ENCODE data around the gene RHOBTB3.
"Not testable (repeated sequence)": the region's sequence is repeated elsewhere in the genome, so short reads cannot be mapped to it uniquely, and the experiment has no call there.

The RHOBTB3 gene

DNA sequence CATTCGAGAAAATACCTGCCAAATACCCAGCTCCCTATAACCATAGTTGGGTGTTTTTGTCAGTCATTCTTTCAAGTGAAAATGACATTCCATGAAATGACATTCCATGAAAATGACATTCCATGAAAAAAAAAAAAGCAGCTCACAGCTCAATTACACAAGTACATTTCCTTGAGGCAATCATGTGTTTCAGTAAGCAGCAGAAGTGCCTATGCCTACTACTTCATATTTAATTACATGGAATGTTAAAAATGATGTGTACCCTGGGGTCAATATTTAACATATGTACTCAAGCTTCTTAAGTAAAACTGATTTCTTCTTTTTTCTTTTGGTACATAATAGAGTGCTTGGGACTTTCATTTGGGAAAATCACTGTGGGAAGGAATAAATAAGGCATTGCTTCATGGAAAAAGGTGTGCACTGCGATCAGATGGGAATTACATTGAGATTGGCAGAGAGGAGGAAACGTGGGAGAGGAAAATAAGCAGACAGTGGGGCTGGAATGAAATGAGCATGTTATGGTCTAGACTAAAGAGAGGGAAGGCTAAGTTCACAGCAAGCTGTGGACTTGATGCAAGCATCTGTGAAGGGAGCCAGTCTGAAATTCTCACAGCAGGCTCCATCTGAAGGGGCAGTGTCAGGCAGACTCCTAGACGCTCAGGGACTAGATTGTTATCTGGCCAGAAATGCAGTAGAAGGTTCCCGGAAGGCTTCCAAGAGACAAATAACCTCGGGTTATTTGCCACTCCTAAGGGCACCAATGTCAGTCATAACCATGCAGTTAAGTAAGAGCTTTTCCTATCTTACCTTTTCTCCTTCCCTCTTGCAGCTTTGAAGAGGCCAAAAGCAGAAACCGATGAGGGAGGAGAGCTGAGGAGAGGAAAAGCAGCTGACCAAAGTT, 33.1 kb upstream of the RHOBTB3 start:
- Histone ChIP-seq H3K27ac (ENCODE audit: insufficient read depth in 1 of 2, low read depth in 1 of 2, low read length in 2 of 2, poor library complexity in 1 of 2, severe bottlenecking in 2 of 2) (no peak overlapping the region), H3K4me3 (ENCODE audit: control insufficient read depth in 1 of 7, extremely low read depth in 1 of 7, insufficient read depth in 4 of 7, low read depth in 2 of 7, low read length in 6 of 7) (no peak overlapping the region), H3K4me1 (ENCODE audit: control extremely low read depth in 1 of 4, control insufficient read depth in 4 of 4, insufficient read depth in 4 of 4, low read length in 3 of 4) (no peaks in the 10 kb centered on the region), H3K9me3 (ENCODE audit: control extremely low read depth in 1 of 5, control insufficient read depth in 4 of 5, insufficient read depth in 2 of 5, low read depth in 1 of 5, low read length in 4 of 5) (no peaks in the 10 kb centered on the region), H3K36me3 (ENCODE audit: control insufficient read depth in 4 of 4, insufficient read depth in 4 of 4, low read length in 3 of 4) (no peaks in the 10 kb centered on the region), H3K27me3 (replicated peaks in 2 of 5; ENCODE audit: control insufficient read depth in 4 of 5, insufficient read depth in 5 of 5, low read length in 4 of 5) (no peaks in the 10 kb centered on the region)
- ChIA-PET CTCF (interaction anchor here (0.6 to 1.3 kb wide), 6 partner anchors 9 to 86 kb away, joined by 3 to 6 read pairs (median 3); no protein-coding TSS in a partner anchor), POLR2A (interaction anchor here (0.6 to 0.8 kb wide), 2 partner anchors 26 to 77 kb away, joined by 3 read pairs; no protein-coding TSS in a partner anchor)
- WGBS (ENCODE audit: insufficient coverage) = 84% methylated on average over 5 of the region's 7 CpGs
- no peak for DNase-seq

DNA sequence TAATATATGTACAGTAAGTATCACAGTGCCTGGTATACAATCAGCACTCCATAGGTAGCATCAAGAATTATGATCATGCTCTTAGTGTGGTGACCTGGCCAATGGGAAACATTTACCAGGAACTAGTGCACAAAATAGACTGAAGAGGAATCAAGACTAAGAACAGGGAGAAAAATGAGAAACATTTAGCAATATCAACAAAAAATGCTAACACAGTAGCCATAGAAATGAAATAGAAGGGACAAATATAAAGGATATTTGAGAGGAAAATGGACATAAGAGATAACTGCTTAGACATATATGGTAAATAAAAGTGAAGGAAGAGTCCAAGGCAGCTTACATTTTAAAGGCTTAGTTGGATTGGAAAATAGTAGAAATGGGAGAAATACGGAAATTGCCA, 31.8 kb upstream of the RHOBTB3 start:
- no peak overlapping the region for H3K27ac ChIP-seq (ENCODE audit: insufficient read depth in 1 of 2, low read depth in 1 of 2, low read length in 2 of 2, poor library complexity in 1 of 2, severe bottlenecking in 2 of 2)
- H3K27me3 ChIP-seq (replicated peaks in 2 of 5; ENCODE audit: control insufficient read depth in 4 of 5, insufficient read depth in 5 of 5, low read length in 4 of 5) = no peaks in the 10 kb centered on the region
- CTCF ChIA-PET = no interaction called here
- 100% methylated on average over 1 of the region's 1 CpG for WGBS (ENCODE audit: insufficient coverage)
- POLR2A ChIA-PET = no interaction called here
- no peaks in the 10 kb centered on the region for H3K4me1 ChIP-seq (ENCODE audit: control extremely low read depth in 1 of 4, control insufficient read depth in 4 of 4, insufficient read depth in 4 of 4, low read length in 3 of 4)
- H3K9me3 ChIP-seq (ENCODE audit: control extremely low read depth in 1 of 5, control insufficient read depth in 4 of 5, insufficient read depth in 2 of 5, low read depth in 1 of 5, low read length in 4 of 5) = no peaks in the 10 kb centered on the region
- H3K4me3 ChIP-seq (ENCODE audit: control insufficient read depth in 1 of 7, extremely low read depth in 1 of 7, insufficient read depth in 4 of 7, low read depth in 2 of 7, low read length in 6 of 7) = no peak overlapping the region
- H3K36me3 ChIP-seq (ENCODE audit: control insufficient read depth in 4 of 4, insufficient read depth in 4 of 4, low read length in 3 of 4) = no peaks in the 10 kb centered on the region
- no peak for DNase-seq

DNA sequence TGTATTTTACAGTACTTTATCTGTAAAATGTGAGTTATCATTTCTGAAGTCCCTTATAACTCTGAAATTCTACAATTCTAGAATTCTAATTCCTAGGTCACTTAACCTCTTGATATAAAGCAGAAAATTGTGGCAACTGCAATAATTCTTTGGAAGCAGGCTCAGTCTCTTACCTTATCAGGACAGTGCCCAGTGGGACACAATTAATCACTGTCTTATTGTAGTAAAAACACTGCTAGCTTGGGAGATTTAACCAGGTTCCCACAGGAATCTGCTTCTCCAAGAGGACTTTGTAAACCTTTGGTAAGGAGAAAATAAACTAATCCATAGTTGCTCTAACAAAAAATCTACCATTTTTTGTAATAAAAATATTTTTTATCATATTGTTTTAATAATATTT, 30.1 kb upstream of the RHOBTB3 start:
- H3K4me3 ChIP-seq (ENCODE audit: control insufficient read depth in 1 of 7, extremely low read depth in 1 of 7, insufficient read depth in 4 of 7, low read depth in 2 of 7, low read length in 6 of 7) = no peak overlapping the region
- H3K9me3 ChIP-seq (ENCODE audit: control extremely low read depth in 1 of 5, control insufficient read depth in 4 of 5, insufficient read depth in 2 of 5, low read depth in 1 of 5, low read length in 4 of 5) = no peaks in the 10 kb centered on the region
- no peak for DNase-seq
- no peaks in the 10 kb centered on the region for H3K36me3 ChIP-seq (ENCODE audit: control insufficient read depth in 4 of 4, insufficient read depth in 4 of 4, low read length in 3 of 4)
- H3K4me1 ChIP-seq (ENCODE audit: control extremely low read depth in 1 of 4, control insufficient read depth in 4 of 4, insufficient read depth in 4 of 4, low read length in 3 of 4) = no peaks in the 10 kb centered on the region
- H3K27ac ChIP-seq (ENCODE audit: insufficient read depth in 1 of 2, low read depth in 1 of 2, low read length in 2 of 2, poor library complexity in 1 of 2, severe bottlenecking in 2 of 2) = no peak overlapping the region
- POLR2A ChIA-PET = no interaction called here
- CTCF ChIA-PET = no interaction called here
- no peaks in the 10 kb centered on the region for H3K27me3 ChIP-seq (replicated peaks in 2 of 5; ENCODE audit: control insufficient read depth in 4 of 5, insufficient read depth in 5 of 5, low read length in 4 of 5)

DNA sequence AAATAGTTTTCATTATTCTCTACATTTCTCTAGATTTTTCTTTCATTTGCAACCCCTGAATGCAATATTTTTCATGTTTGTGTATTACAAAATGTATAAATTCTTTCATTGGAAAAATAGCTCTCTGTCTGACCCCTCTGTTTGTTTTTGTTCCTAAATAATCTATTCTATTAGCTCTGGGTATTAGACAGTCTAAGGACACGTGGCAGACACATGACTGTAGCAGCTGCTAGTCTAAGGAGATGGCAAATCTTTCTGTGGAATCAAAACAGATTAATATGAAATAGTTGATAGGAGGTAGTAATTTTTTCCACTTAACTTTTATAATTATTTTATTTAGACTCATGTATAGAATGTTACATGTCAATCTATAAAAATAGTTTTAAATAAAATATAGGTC, 27.0 kb upstream of the RHOBTB3 start:
- Histone ChIP-seq H3K27me3 (replicated peaks in 2 of 5; ENCODE audit: control insufficient read depth in 4 of 5, insufficient read depth in 5 of 5, low read length in 4 of 5) (no peaks in the 10 kb centered on the region), H3K36me3 (ENCODE audit: control insufficient read depth in 4 of 4, insufficient read depth in 4 of 4, low read length in 3 of 4) (no peaks in the 10 kb centered on the region), H3K4me3 (ENCODE audit: control insufficient read depth in 1 of 7, extremely low read depth in 1 of 7, insufficient read depth in 4 of 7, low read depth in 2 of 7, low read length in 6 of 7) (no peak overlapping the region), H3K9me3 (ENCODE audit: control extremely low read depth in 1 of 5, control insufficient read depth in 4 of 5, insufficient read depth in 2 of 5, low read depth in 1 of 5, low read length in 4 of 5) (no peaks in the 10 kb centered on the region), H3K4me1 (ENCODE audit: control extremely low read depth in 1 of 4, control insufficient read depth in 4 of 4, insufficient read depth in 4 of 4, low read length in 3 of 4) (no peaks in the 10 kb centered on the region), H3K27ac (ENCODE audit: insufficient read depth in 1 of 2, low read depth in 1 of 2, low read length in 2 of 2, poor library complexity in 1 of 2, severe bottlenecking in 2 of 2) (no peak overlapping the region)
- WGBS (ENCODE audit: insufficient coverage) = no CpG with 5 or more reads among the region's 1 CpG
- DNase-seq = no peak
- CTCF ChIA-PET = no interaction called here
- POLR2A ChIA-PET = no interaction called here

DNA sequence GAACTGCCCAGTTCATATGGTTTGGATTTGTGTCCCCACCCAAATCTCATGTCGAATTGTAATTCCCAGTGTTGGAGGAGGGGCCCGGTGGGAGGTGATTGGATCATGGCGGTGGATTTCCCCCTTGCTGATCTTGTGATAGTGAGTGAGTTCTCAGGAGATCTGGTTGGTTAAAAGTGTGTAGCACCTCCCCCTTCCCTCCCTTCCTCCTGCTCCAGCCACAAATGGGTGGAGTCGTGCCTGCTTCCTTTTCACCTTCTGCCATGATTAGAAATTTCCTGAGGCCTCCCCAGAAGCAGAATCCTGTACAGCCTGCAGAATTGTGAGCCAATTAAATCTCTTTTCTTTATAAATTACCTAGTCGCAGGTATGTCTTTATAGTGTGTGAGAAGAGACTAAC, 24.9 kb upstream of the RHOBTB3 start:
- 60% methylated on average over 1 of the region's 5 CpGs for WGBS (ENCODE audit: insufficient coverage)
- POLR2A ChIA-PET = not testable (repeated sequence)

DNA sequence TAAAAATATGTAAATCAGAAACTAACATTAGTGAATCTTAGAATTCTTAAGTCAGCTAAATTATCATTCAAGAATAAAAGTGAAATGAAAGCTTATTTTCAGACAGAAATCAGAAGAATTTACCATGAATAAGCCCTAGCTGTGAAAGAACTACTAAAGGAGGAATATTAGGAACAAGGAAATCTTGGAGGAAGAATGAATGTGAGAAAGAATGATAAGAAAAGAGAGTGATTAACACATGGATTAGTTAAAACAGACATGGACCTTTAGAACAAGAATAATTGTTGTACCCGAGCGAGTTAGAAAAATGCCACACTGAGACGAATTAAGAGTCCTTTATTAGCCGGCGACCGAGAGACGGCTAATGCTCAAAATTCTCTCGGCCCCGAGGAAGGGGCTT, 24.1 kb upstream of the RHOBTB3 start:
- H3K9me3 ChIP-seq (ENCODE audit: control extremely low read depth in 1 of 5, control insufficient read depth in 4 of 5, insufficient read depth in 2 of 5, low read depth in 1 of 5, low read length in 4 of 5) = no peaks in the 10 kb centered on the region
- 94% methylated on average over 9 of the region's 9 CpGs for WGBS (ENCODE audit: insufficient coverage)
- no peak overlapping the region for H3K4me3 ChIP-seq (ENCODE audit: control insufficient read depth in 1 of 7, extremely low read depth in 1 of 7, insufficient read depth in 4 of 7, low read depth in 2 of 7, low read length in 6 of 7)
- no peaks in the 10 kb centered on the region for H3K27me3 ChIP-seq (replicated peaks in 2 of 5; ENCODE audit: control insufficient read depth in 4 of 5, insufficient read depth in 5 of 5, low read length in 4 of 5)
- H3K36me3 ChIP-seq (ENCODE audit: control insufficient read depth in 4 of 4, insufficient read depth in 4 of 4, low read length in 3 of 4) = no peaks in the 10 kb centered on the region
- no peaks in the 10 kb centered on the region for H3K4me1 ChIP-seq (ENCODE audit: control extremely low read depth in 1 of 4, control insufficient read depth in 4 of 4, insufficient read depth in 4 of 4, low read length in 3 of 4)
- ChIA-PET POLR2A (no interaction called here), CTCF (interaction anchor here (1.1 kb wide), 1 partner anchor 9 kb away, joined by 3 read pairs; no protein-coding TSS in a partner anchor)
- H3K27ac ChIP-seq (ENCODE audit: insufficient read depth in 1 of 2, low read depth in 1 of 2, low read length in 2 of 2, poor library complexity in 1 of 2, severe bottlenecking in 2 of 2) = no peak overlapping the region
- no peak for DNase-seq

More for the DNA sequence above, 24.9 kb upstream of the RHOBTB3 start:
- H3K27ac ChIP-seq (ENCODE audit: insufficient read depth in 1 of 2, low read depth in 1 of 2, low read length in 2 of 2, poor library complexity in 1 of 2, severe bottlenecking in 2 of 2); H3K9me3 ChIP-seq (ENCODE audit: control extremely low read depth in 1 of 5, control insufficient read depth in 4 of 5, insufficient read depth in 2 of 5, low read depth in 1 of 5, low read length in 4 of 5); H3K27me3 ChIP-seq (replicated peaks in 2 of 5; ENCODE audit: control insufficient read depth in 4 of 5, insufficient read depth in 5 of 5, low read length in 4 of 5); H3K36me3 ChIP-seq (ENCODE audit: control insufficient read depth in 4 of 4, insufficient read depth in 4 of 4, low read length in 3 of 4); CTCF ChIA-PET; H3K4me3 ChIP-seq (ENCODE audit: control insufficient read depth in 1 of 7, extremely low read depth in 1 of 7, insufficient read depth in 4 of 7, low read depth in 2 of 7, low read length in 6 of 7); DNase-seq; H3K4me1 ChIP-seq (ENCODE audit: control extremely low read depth in 1 of 4, control insufficient read depth in 4 of 4, insufficient read depth in 4 of 4, low read length in 3 of 4): not testable (repeated sequence)

DNA sequence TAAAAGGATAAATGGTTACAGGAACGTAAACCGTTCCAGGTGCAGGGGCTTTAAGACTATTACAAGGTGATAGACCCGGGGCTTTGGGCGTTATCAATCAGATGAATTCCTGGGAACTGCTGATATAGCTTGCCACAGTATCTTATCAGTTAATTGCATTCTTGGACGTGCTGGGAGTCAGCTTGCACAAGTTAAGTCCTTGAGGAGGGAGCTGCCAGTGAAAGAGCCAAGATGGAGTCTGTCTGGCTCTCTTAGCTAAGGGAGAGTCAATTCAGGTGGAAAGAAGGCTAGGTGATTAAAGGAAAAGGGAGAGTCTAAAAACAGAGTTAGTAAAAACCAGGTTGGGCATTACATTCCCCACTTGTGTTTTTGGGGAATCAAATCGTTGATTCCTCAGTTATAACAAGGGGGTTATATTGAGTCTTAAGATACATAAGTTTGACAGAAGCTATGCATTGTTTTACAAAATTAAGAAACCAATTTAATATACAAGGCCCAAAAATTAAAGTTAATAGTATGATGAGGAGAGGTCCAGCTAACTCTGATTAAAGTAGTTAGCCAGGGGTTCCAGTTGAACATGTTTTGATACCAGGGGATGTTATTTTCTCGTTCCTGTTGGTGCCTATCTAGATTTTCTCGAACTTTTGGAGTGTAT, 23.5 kb upstream of the RHOBTB3 start:
- DNase-seq; H3K27me3 ChIP-seq (replicated peaks in 2 of 5; ENCODE audit: control insufficient read depth in 4 of 5, insufficient read depth in 5 of 5, low read length in 4 of 5); H3K9me3 ChIP-seq (ENCODE audit: control extremely low read depth in 1 of 5, control insufficient read depth in 4 of 5, insufficient read depth in 2 of 5, low read depth in 1 of 5, low read length in 4 of 5); H3K4me3 ChIP-seq (ENCODE audit: control insufficient read depth in 1 of 7, extremely low read depth in 1 of 7, insufficient read depth in 4 of 7, low read depth in 2 of 7, low read length in 6 of 7); H3K4me1 ChIP-seq (ENCODE audit: control extremely low read depth in 1 of 4, control insufficient read depth in 4 of 4, insufficient read depth in 4 of 4, low read length in 3 of 4); H3K27ac ChIP-seq (ENCODE audit: insufficient read depth in 1 of 2, low read depth in 1 of 2, low read length in 2 of 2, poor library complexity in 1 of 2, severe bottlenecking in 2 of 2); POLR2A ChIA-PET; H3K36me3 ChIP-seq (ENCODE audit: control insufficient read depth in 4 of 4, insufficient read depth in 4 of 4, low read length in 3 of 4): not testable (repeated sequence)
- CTCF ChIA-PET = interaction anchor here (1.1 kb wide), 1 partner anchor 10 kb away, joined by 3 read pairs; no protein-coding TSS in a partner anchor
- WGBS (ENCODE audit: insufficient coverage) = 89% methylated on average over 6 of the region's 8 CpGs

Data from common myeloid progenitor, CD34-positive (primary cell).